HepG2 (cell line): Measurements from ENCODE around the gene CD99L2. TPM values are rescaled to one million over a fixed set of nuclear protein-coding genes. Genes with fewer than 3 reads are reported as not detected.
"Not testable (repeated sequence)": the region's sequence is repeated elsewhere in the genome, so short reads cannot be mapped to it uniquely, and the experiment has no call there.

ENCODE experiments used
- ATAC-seq: fragments of 200-7000 bp; cut with Tn5 transposase; 3 replicates; pipeline ENCODE4 v1.9.1; 2020; ENCODE audit warnings: mild to moderate bottlenecking, moderate library complexity
- BruUV-seq: library from RNA; stranded (reverse); fragments of 400-500 nt; replicated peaks from 2 replicates; lab custom pipeline; 2021; lab: Mats Ljungman, UMichigan
- CTCF ChIA-PET: fragments of 300-600 bp; formaldehyde crosslinking; extraction: SDS; loops from one replicate; lab custom pipeline; 2021; ENCODE audit warnings: low total read pairs, inconsistent platforms, low intra/inter-chr PET ratio; lab: Yijun Ruan, JAX
- POLR2A ChIA-PET: fragments of 350-600 bp; sonication (Branson Sonifier 250); formaldehyde crosslinking; loops from one replicate; lab custom pipeline; 2020; ENCODE audit warnings: antibody characterized with exemption, inconsistent platforms; lab: Yijun Ruan, JAX
- DNase-seq: peaks from one replicate; pipeline ENCODE4 v3.0.0-alpha.2; 2015; ENCODE audit warnings: low spot score
- FAIRE-seq: peaks from 3 replicates; lab custom pipeline; 2011; peaks lifted over from hg19 to GRCh38; lab: Jason Lieb, UNC
- H2AFZ ChIP-seq: one replicate; pipeline ENCODE4 v1.6.1; 2011; ENCODE audit warnings: low read length, inconsistent platforms
- H3K27ac ChIP-seq: fragments of 300-600 bp; 3 replicates; pipeline ENCODE4 v1.8.0; 2011; ENCODE audit warnings: mixed run types, mild to moderate bottlenecking, mixed read lengths, low read length, inconsistent platforms; ENCODE audit not compliant: insufficient read depth; ENCODE audit errors: extremely low read length
- H3K27me3 ChIP-seq, 2 experiments: fragments of 200-600 bp in 1 of 2; 2 replicates in 1 of 2; 3 replicates in 1 of 2; pipeline versions ENCODE4 v1.6.0 to v1.8.0; 2011; ENCODE audit warnings: low read length in 2 of 2, mild to moderate bottlenecking in 2 of 2, moderate library complexity in 2 of 2, inconsistent platforms in 1 of 2; ENCODE audit not compliant: insufficient read depth in 2 of 2, control insufficient read depth in 1 of 2
- H3K36me3 ChIP-seq, 2 experiments: fragments of 200-600 bp in 1 of 2; replicated peaks in 1 of 2; 2 replicates in 1 of 2; 3 replicates in 1 of 2; pipeline versions ENCODE4 v1.5.1 to v1.8.0; 2011; ENCODE audit warnings: low read length in 2 of 2, inconsistent platforms in 1 of 2; ENCODE audit not compliant: insufficient read depth in 2 of 2, control insufficient read depth in 1 of 2
- H3K4me1 ChIP-seq: 2 replicates; pipeline ENCODE4 v1.5.1; 2012; ENCODE audit warnings: low read length, inconsistent platforms; ENCODE audit not compliant: insufficient read depth
- H3K4me2 ChIP-seq: 2 replicates; pipeline ENCODE4 v1.6.0; 2011; ENCODE audit warnings: low read depth, low read length, inconsistent platforms
- H3K4me3 ChIP-seq, 3 experiments: fragments of 200-600 bp in 1 of 3; sonication (generic), shearing (Covaris generic) in 1 of 3; replicated peaks in 1 of 3; 2 replicates each; pipeline ENCODE4 v1.5.1; 2011 to 2016; ENCODE audit warnings: low read length in 3 of 3, inconsistent platforms in 2 of 3, low read depth in 2 of 3, mild to moderate bottlenecking in 2 of 3, control low read depth in 1 of 3, mixed read lengths in 1 of 3; ENCODE audit not compliant: insufficient read depth in 1 of 3
- H3K79me2 ChIP-seq: one replicate; pipeline ENCODE4 v1.6.1; 2011; ENCODE audit warnings: low read length, inconsistent platforms; ENCODE audit not compliant: insufficient read depth
- H3K9ac ChIP-seq: 2 replicates; pipeline ENCODE4 v1.6.0; 2011; ENCODE audit warnings: mild to moderate bottlenecking, low read depth, low read length, inconsistent platforms; ENCODE audit not compliant: insufficient read depth
- H3K9me3 ChIP-seq: 2 replicates; pipeline ENCODE4 v1.5.1; 2012; ENCODE audit warnings: mild to moderate bottlenecking, low read length
- H4K20me1 ChIP-seq: 2 replicates; pipeline ENCODE4 v1.6.0; 2011; ENCODE audit warnings: inconsistent platforms, mild to moderate bottlenecking, low read length, moderate library complexity; ENCODE audit not compliant: insufficient read depth
- MLX ChIP-seq: IDR thresholded peaks from 2 replicates; pipeline ENCODE4 v1.6.1; 2016
- ZNF7 ChIP-seq: IDR thresholded peaks from 2 replicates; pipeline ENCODE4 v1.6.1; 2016; ENCODE audit warnings: missing biosample characterization, missing genetic modification reagents
- WGBS: methylation state at CpG from one replicate; pipeline ENCODE4 v1.1.6; 2017; ENCODE audit warnings: low lambda C conversion rate; 5-methylcytosine and 5-hydroxymethylcytosine counted together
- in situ Hi-C: cut with HindIII; loops from 2 replicates; pipeline ENCODE4 v1.10.0; 2017; ENCODE audit warnings: low pct_unique_long_range_greater_than_20kb; ENCODE audit not compliant: extremely low pct_ligation_motif_present
- intact Hi-C: fragments of 100-400 bp; cut with micrococcal nuclease; formaldehyde crosslinking; loops from one replicate; pipeline ENCODE4 v1.10.0; 2022; ENCODE audit not compliant: unreplicated experiment
- polyA plus RNA-seq, 8 experiments: library from polyadenylated mRNA; depleted of rRNA in 3 of 8; stranded (reverse) in 7 of 8; unstranded in 1 of 8; fragments of >200 nt; fragmentation: Illumina TruSeq in 4 of 8; extraction: Trizol in 4 of 8; gene quantifications; 2 replicates each; pipeline versions ENCODE4 v1.2.1 to v1.2.3, GENCODE V29; 2011 to 2016; ENCODE audit warnings: low read depth in 4 of 8, missing spikeins in 1 of 8, mixed read lengths in 1 of 8; ENCODE audit not compliant: insufficient read depth in 1 of 8
- total RNA-seq, 5 experiments: library from RNA; depleted of rRNA; stranded (reverse); fragments of >200 nt; fragmentation: Illumina TruSeq; extraction: Trizol; gene quantifications; 2 replicates each; pipeline ENCODE4 v1.2.3, GENCODE V29; 2016; ENCODE audit warnings: low read depth in 1 of 5

CD99L2 gene
- total and polyA plus RNA-seq, 2 of the 13 experiments (the other 11 are each of a cell fraction or from before 2014, with no cell fraction given): 6.9 to 7.6 TPM

GRCh38 chrX:150879855-150880807 lies 18.3 kb downstream of the CD99L2 start:
- CTCF ChIA-PET: no interaction called here
- DNase-seq (no peak), FAIRE-seq (no peak), ATAC-seq (no peak)
- H3K9me3 ChIP-seq: no peaks in the 10 kb centered on the region
- POLR2A ChIA-PET: no interaction called here
- in situ Hi-C loops (no loop called here), intact Hi-C loops (no loop called here)
- H3K9ac ChIP-seq: no peak overlapping the region
- H3K79me2 ChIP-seq: no peaks in the 10 kb centered on the region
- TF ChIP-seq MLX: no peak
- TF ChIP-seq ZNF7 (CRISPR knock-in tag): 0 out of 2 replicates have a peak, but pooled peaks have one; percentile 31
- H3K27ac ChIP-seq: no peak overlapping the region
- no peaks in the 10 kb centered on the region for H3K4me1 ChIP-seq
- no TSS peak for BruUV-seq
- H4K20me1 ChIP-seq: no peaks in the 10 kb centered on the region
- no peaks in the 10 kb centered on the region for H3K27me3 ChIP-seq
- no peaks in the 10 kb centered on the region for H3K36me3 ChIP-seq
- WGBS: 72% methylated on average over 5 of the region's 5 CpGs
- no peak overlapping the region for H3K4me2 ChIP-seq
- no peak overlapping the region for H3K4me3 ChIP-seq
- no peak overlapping the region for H2AFZ ChIP-seq

- H3K4me2 ChIP-seq, H3K36me3 ChIP-seq, H3K4me3 ChIP-seq, H3K27ac ChIP-seq, H4K20me1 ChIP-seq, in situ Hi-C loops, intact Hi-C loops, H3K4me1 ChIP-seq, POLR2A ChIA-PET, ATAC-seq, H3K79me2 ChIP-seq, BruUV-seq, H2AFZ ChIP-seq, FAIRE-seq, H3K9me3 ChIP-seq, DNase-seq, CTCF ChIA-PET, H3K27me3 ChIP-seq, H3K9ac ChIP-seq: not testable (repeated sequence)
- WGBS: 69% methylated on average over 2 of the region's 2 CpGs
Observed at GRCh38 chrX:150875621-150876020, 22.8 kb downstream of the CD99L2 start.
